Epithelial cell of umbilical artery (primary cell): ENCODE data around the gene LUZP1. TPM values are rescaled to one million over a fixed set of nuclear protein-coding genes. Genes with fewer than 3 reads are reported as not detected.

Experiments used
- total RNA-seq: library from RNA; depleted of rRNA; stranded (reverse); fragments of >200 nt; gene quantifications from 2 replicates; pipeline ENCODE4 v1.2.3, GENCODE V29; 2014

Gene LUZP1
- 52.6 and 60.0 TPM in 2 replicates for total RNA-seq

GRCh38 chr1:23168445-23169194, at the start of gene LUZP1:
Gene LUZP1, minus strand, starts transcription at chr1:23168856.

GRCh38 chr1:23217421-23218115, 48.9 kb upstream of the LUZP1 start, which contains the start of gene HTR1D:
Gene HTR1D, minus strand, starts transcription at chr1:23217502. Its CDS starts 23,283 bp downstream, at chr1:23194219.

Other genes with a start within 250 kb of the LUZP1 start
- not detected in 2 replicates for gene LACTBL1, start 196.0 kb downstream of the LUZP1 start, total RNA-seq
- not detected in 2 replicates for gene TEX46, start 153.0 kb downstream of the LUZP1 start, total RNA-seq
- 168 and 179 TPM in 2 replicates for gene KDM1A, start 149.4 kb downstream of the LUZP1 start, total RNA-seq
- 0.32 and 1.1 TPM in 2 replicates for gene HTR1D, start 48.6 kb upstream of the LUZP1 start, total RNA-seq
- gene HNRNPR, start 175.4 kb upstream of the LUZP1 start, total RNA-seq, result 108 and 132 TPM in 2 replicates
- gene ZNF436, start 201.0 kb upstream of the LUZP1 start, total RNA-seq, result 16.6 and 19.2 TPM in 2 replicates